ENCODE data around the gene FSHR. TPM values are rescaled to one million over a fixed set of nuclear protein-coding genes. Genes with fewer than 3 reads are reported as not detected.

The FSHR gene
- total RNA-seq, 1 donor from 2014 or later = not detected

GRCh38 chr2:49033394-49034185, 120.7 kb downstream of the FSHR start:
- ATAC-seq = no peak
- DNase-seq (ENCODE audit: low spot score) = no peak

GRCh38 chr2:49032936-49033335, 121.4 kb downstream of the FSHR start:
- DNase-seq (ENCODE audit: low spot score) (no peak), ATAC-seq (no peak)

- ATAC-seq = no peak
Measured at GRCh38 chr2:49032126-49032525, 122.2 kb downstream of the FSHR start.

GRCh38 chr2:49029406-49029805, 124.9 kb downstream of the FSHR start:
- no peak for ATAC-seq

More at GRCh38 chr2:49032126-49032525, 122.2 kb downstream of the FSHR start:
- no peak for DNase-seq (ENCODE audit: low spot score)

GRCh38 chr2:49028101-49028500, 126.2 kb downstream of the FSHR start:
- DNase-seq (ENCODE audit: low spot score) = no peak

More at GRCh38 chr2:49029406-49029805, 124.9 kb downstream of the FSHR start:
- DNase-seq (ENCODE audit: low spot score) = no peak

GRCh38 chr2:49026706-49027105, 127.6 kb downstream of the FSHR start:
- DNase-seq (ENCODE audit: low spot score) (no peak), ATAC-seq (no peak)

More at GRCh38 chr2:49028101-49028500, 126.2 kb downstream of the FSHR start:
- no peak for ATAC-seq

GRCh38 chr2:49021271-49021670, 133.0 kb downstream of the FSHR start:
- no peak for DNase-seq (ENCODE audit: low spot score)
- no peak for ATAC-seq

GRCh38 chr2:49005261-49005660, 149.1 kb downstream of the FSHR start:
- DNase-seq (ENCODE audit: low spot score) (no peak), ATAC-seq (no peak)

- ATAC-seq = peak; percentile 43
- DNase-seq (ENCODE audit: low spot score) = no peak
Measured at GRCh38 chr2:49004036-49004626, 150.2 kb downstream of the FSHR start.

- DNase-seq (ENCODE audit: low spot score) = no peak
- ATAC-seq = no peak
Measured at GRCh38 chr2:49003201-49003600, 151.1 kb downstream of the FSHR start.

GRCh38 chr2:49002750-49003149, 151.6 kb downstream of the FSHR start:
- no peak for DNase-seq (ENCODE audit: low spot score)
- no peak for ATAC-seq

GRCh38 chr2:49000695-49001094, 153.6 kb downstream of the FSHR start:
- ATAC-seq = no peak

GRCh38 chr2:48998449-48998848, 155.9 kb downstream of the FSHR start:
- DNase-seq (ENCODE audit: low spot score) (no peak), ATAC-seq (no peak)

More at GRCh38 chr2:49000695-49001094, 153.6 kb downstream of the FSHR start:
- no peak for DNase-seq (ENCODE audit: low spot score)

- no peak for DNase-seq (ENCODE audit: low spot score)
- no peak for ATAC-seq
Measured at GRCh38 chr2:48993576-48993975, 160.7 kb downstream of the FSHR start.

- ATAC-seq (no peak), DNase-seq (ENCODE audit: low spot score) (no peak)
Measured at GRCh38 chr2:48991415-48992131, 162.7 kb downstream of the FSHR start.

GRCh38 chr2:48984922-48985321, 169.4 kb downstream of the FSHR start:
- DNase-seq (ENCODE audit: low spot score) (no peak), ATAC-seq (no peak)

GRCh38 chr2:48983551-48983950, 170.8 kb downstream of the FSHR start:
- ATAC-seq (no peak), DNase-seq (ENCODE audit: low spot score) (no peak)

GRCh38 chr2:48982887-48983435, 171.4 kb downstream of the FSHR start:
- ATAC-seq = no peak
- DNase-seq (ENCODE audit: low spot score) = no peak

- ATAC-seq = no peak
- DNase-seq (ENCODE audit: low spot score) = no peak
Measured at GRCh38 chr2:48980846-48981245, 173.5 kb downstream of the FSHR start.

- ATAC-seq = no peak
- no peak for DNase-seq (ENCODE audit: low spot score)
Measured at GRCh38 chr2:48979691-48980090, 174.6 kb downstream of the FSHR start.

GRCh38 chr2:48978131-48978530, 176.2 kb downstream of the FSHR start:
- no peak for DNase-seq (ENCODE audit: low spot score)
- ATAC-seq = no peak

Data from left lobe of liver (tissue), 2 donors.